ENCODE data around the gene FSTL5.

GRCh38 chr4:161359491-161359890, 804.3 kb downstream of the FSTL5 start:
- no peak for TF ChIP-seq ARNTL (CRISPR knock-in tag; IDR thresholded peaks at IDR 0.05; ENCODE audit: borderline replicate concordance, low read depth)
- TF ChIP-seq TOX (CRISPR knock-in tag; IDR thresholded peaks at IDR 0.05; ENCODE audit: borderline replicate concordance) = no peak
- TF ChIP-seq CSRNP3 (CRISPR knock-in tag; IDR thresholded peaks at IDR 0.05) = no peak
- no peak for TF ChIP-seq TCF4 (CRISPR knock-in tag; IDR thresholded peaks at IDR 0.05; ENCODE audit: borderline replicate concordance)
- TF ChIP-seq TSHZ2 (CRISPR knock-in tag; IDR thresholded peaks at IDR 0.05) = no peak

Data from SK-N-SH treated with all-trans-retinoic acid at 6 μM for 48 hours (cell line).